NCI-H446 (cell line): ENCODE results near the gene KLF2.

Source experiments
- DNase-seq, 2 experiments: peaks; one replicate each; lab custom pipeline; 2025; lab: John Stamatoyannopoulos, UW

The KLF2 gene

DNA sequence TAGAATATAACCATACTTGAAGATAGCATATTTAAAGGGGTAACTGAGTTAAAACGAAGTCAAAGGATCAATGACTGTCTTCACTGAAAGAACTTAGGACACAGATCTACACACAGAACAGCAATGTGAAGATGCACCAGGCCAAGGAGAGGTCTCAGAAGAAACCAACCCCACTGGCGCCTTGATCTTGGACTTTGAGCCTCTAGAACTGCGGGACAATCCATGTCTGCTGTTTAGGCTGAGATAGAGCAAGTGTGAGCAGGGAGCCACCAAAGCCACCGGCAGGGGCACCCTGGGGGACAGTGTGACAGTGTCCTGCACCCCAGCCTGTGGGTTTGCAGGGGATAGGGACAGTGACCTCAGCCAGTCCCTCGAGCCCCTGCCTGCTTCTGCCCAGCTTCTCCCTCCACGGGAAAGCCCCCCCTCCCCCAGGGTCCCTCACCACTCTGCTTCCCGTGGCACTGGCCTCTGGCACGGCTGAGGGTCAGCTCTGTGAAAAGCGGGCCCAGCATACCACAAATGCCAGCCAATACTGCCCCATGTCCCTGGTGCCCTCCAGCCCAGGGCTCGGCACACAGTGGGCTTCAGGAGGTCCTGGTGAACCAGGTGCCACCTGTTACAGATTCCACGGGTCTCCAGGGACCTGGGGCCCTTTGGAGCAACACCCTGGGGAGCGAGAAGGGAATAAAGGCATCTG is 40.8 kb downstream of the KLF2 start:
- no peak for DNase-seq

- no peak for DNase-seq
These were observed 41.4 kb downstream of the KLF2 start for GRCh38 chr19:16366056-16366432.

GRCh38 chr19:16366433-16367260 is 42.0 kb downstream of the KLF2 start:
- DNase-seq: no peak

GRCh38 chr19:16367261-16367683 is 42.6 kb downstream of the KLF2 start:
- no peak for DNase-seq

DNA sequence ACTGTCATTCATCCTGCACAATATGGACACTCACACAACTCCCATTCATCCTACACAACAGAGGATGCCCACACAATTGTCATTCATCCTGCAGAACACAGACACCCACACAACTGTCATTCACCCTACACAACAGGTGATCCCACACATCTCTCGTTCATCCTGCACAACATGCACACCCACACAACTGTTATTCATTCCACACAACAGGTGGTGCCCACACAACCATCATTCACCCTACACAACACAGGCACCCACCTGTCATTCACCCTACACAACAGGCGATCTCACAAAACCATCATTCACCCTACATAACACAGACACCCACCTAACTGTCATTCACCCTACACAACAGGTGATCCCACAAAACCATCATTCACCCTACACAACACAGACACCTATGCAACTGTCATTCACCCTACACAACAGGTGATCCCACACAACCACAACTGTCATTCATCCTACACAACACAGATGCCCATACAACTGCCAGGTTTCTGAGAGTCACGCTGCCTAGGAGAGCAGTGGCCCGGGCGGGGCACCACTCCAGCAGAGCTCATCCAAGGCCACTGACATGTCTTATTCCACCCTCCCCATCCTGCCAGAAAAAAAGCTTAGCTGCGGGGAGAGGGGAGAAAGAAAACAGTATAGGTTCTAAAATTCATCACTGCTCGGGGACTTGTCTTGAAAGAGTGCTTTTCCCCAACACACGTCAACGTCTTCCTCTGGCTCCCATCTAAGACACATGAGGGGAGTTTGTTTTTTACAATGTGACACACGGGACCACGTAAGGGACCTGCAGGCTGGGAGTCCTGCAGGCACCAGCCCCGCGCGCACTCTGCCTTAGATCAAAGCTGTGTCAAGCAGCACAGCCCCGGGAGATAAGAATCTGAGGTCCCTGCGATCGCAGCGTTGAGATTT is 44.0 kb downstream of the KLF2 start:
- no peak for DNase-seq

DNA sequence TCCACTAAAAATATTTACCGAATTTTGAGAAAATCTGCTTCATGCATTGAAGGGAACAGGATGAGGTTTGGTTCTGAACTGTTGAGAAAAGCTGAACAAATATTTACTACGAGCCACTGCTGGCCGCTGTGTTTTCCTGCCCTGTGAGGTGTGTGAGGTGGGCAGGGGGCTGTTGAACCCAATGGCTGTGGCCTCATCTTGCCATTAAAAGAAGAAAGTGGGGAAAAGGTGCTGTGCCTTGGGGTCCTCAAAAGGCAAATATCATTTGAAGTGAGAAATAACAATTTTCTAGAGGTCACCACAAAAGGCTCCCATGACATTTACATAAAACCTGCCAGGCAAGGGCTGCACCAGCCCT is 44.7 kb downstream of the KLF2 start:
- no peak for DNase-seq

GRCh38 chr19:16369664-16370576 is 45.3 kb downstream of the KLF2 start:
- no peak for DNase-seq

DNA sequence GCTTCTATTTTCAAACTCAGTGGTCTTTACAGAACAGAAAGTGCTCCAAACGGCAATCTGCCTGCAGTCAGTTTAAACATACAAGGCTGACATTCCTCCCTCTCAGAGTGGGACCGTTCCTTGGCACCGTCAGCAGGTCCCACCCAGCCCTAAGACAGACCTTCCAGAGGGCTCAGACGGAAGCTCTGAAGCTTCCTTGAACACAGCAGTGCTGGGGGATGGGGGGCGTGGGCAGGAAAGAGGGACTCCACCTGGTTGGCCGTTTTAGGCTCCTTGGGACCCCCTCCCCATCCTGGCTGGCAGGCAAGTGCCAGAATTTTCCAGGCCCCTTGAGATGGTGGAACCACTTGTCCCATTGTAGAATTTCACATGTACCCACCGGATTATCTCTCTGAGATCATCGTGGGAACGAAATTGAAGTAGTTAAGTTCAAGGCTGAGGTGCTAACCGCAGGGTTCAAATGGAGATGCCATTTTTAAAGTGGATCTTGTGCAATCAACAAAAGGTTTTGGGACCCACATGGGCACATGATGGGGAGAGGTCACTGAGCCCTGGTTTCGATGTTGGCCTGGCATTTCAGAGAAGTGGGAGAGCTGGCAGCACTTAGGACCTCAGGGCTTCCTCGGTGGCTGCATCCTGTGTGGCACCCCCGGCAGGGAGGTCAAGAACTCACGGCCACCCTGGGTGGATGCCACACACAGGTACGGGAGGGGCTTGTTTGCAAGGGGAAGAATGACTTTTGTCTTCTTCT is 46.2 kb downstream of the KLF2 start:
- no peak for DNase-seq

DNA sequence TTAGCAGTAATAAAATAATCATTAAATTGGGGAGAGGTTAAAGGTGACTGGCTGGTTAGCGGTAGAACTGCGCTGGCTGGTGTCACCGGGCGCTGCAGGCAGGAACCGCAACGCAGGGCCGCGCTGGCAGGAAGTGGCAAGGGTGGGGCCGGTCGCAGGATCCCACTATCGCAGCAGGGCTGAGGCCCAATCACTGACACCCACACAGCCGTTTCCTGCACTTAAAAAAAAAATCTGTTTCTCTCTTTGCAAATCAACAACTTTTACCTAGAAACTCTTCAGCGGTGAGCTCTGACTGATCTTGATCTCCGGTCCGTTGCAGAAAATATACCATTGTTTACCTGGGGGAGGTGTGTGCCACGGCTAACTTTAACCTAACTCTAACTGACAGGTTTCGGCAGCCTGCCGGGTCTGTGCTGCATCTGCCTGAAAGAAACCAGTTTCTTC is 46.9 kb downstream of the KLF2 start:
- no peak for DNase-seq

DNA sequence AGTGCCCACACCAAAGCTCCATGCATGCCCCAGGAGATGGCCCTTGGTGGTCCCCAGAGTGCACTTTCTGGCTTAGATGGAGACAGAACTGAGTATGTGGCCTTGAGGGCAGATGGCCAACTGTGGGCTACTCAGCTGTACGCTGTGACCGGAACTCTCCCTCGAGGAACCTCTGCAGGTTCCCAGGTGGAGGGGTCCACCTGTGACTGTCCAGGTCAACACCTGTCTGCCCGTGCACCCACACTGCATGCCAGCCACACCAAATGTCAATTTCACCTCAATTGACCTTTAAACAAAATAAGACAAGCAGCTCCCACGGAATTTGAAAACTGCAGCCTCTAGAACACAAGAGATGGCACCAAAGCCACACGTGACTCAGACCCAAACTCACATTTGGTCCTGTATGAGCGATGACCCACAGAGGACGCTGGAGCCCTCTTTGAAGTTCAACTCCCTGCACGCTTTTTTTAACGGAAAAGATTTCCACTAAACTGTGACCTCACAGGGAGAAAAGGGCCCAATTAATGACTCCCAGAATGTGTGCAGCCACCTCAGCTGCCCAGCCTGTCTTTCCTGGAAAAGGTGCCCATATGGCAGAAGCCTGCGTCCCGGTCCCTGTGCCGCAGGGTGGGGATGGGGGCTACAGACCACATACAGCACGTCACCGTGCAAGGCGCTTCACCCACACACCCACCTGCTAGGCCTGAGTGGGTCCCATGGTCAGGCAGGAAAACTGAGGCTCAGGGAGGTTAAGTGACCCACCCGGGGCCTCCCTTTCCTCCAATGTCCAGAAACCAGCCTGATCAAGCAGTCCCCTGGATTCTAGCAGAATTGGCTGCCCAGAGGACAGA is 47.7 kb downstream of the KLF2 start:
- DNase-seq: no peak

GRCh38 chr19:16373079-16373478 is 48.5 kb downstream of the KLF2 start:
- DNase-seq: no peak

DNA sequence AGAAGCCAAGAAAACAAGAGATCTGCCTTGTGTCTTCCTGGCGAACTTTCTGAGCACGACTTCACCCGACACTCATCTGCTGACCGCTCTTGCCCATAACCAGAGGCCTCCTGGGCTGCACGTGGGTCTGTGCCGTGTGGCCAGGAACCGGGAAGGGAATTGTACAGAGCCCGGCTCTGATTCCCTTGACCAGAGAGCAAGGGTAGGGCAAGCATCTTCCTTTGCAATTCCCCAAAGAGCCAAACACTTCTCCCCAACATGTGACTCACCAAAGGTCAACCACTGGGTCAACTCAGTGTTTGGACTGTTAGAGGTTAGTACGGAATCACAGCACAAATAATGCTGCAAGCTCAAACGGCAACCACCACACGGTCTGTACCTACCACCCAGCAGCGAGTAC is 48.9 kb downstream of the KLF2 start:
- DNase-seq: no peak

DNA sequence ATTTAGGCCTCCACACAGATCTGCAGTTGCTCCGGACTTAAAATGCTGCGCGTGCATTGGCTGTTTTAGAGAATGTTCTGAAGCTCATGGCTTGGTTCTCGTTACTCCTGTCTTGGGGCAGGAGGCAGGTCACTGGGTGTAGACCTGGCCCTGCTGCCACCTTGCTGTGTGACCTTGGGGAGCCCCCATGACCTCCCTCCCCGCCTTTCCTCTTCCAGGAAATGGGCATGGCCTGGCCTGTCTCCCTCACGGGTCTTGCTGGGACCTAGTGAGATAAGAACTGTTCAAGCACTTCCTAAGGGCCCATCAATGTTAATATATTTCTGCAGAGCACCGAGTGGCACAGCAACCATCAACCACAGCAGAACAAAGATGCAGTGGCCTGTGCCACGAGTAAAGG is 49.4 kb downstream of the KLF2 start:
- DNase-seq: no peak

- no peak for DNase-seq
These were observed 49.8 kb downstream of the KLF2 start for GRCh38 chr19:16374436-16374835.

- no peak for DNase-seq
These were observed 50.7 kb downstream of the KLF2 start for GRCh38 chr19:16375157-16375935.

DNA sequence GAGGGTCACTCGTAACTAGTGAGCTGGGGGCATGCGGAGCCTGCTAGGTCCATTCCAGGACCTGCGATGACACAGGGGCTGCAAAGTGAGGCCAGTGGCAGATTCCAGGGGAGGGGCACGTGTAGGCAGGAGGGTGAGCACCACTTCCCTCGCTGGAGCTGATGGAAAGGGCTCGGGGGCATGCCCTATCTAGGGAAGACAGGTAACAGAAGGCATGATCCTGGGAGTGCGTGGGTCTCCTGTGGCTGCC is 51.2 kb downstream of the KLF2 start:
- DNase-seq: no peak

DNA sequence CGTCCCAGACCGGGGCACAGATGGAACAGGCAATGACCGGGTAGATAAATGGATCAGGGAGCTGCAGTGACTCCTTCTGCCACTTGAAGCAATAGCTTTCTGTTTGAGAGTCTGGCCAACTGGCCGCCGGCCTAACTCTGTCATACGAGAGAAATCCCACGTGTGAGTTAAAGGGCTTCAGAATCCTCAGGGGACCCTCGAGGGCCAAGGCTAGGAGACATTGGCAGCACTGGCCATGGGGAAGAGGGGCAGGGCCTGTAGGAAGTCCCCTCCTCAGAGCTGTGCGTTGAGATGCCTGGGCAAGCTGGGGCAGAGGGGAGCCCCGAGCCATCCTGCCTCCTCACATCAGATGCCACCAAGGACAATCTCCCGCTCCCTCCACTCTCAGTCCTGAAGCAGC is 51.6 kb downstream of the KLF2 start:
- DNase-seq: no peak

DNA sequence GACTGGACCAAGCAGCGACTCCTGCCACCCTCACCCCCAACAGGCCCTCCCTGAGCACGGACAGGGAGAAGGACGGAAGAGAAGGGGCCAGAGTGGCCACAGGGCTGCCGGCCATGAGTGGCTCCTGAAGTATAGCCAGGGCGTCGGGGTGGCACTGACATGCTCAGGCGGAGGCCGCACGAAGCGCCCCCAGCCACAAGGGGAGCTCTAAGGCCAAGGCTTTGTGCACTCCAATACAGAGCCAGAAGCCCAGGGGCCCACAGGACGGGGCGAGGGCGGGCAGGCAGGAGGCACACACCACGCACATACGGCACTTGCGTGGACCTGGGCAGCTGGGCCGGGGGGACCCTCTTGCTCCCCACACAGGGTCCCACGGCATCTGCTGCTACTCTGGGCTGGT is 52.0 kb downstream of the KLF2 start:
- no peak for DNase-seq

- DNase-seq: no peak
These were observed 52.9 kb downstream of the KLF2 start for GRCh38 chr19:16377521-16377920.
